Inferior parietal cortex (tissue), 1 donor: ENCODE data around the gene HMGCLL1.

ENCODE experiments used
- DNase-seq: peaks from one replicate; pipeline ENCODE4 v3.0.0-alpha.2; 2016; ENCODE audit errors: extremely low spot score

Gene HMGCLL1

GRCh38 chr6:55443238-55444134 lies 135.5 kb downstream of the HMGCLL1 start:
- DNase-seq = no peak

DNA sequence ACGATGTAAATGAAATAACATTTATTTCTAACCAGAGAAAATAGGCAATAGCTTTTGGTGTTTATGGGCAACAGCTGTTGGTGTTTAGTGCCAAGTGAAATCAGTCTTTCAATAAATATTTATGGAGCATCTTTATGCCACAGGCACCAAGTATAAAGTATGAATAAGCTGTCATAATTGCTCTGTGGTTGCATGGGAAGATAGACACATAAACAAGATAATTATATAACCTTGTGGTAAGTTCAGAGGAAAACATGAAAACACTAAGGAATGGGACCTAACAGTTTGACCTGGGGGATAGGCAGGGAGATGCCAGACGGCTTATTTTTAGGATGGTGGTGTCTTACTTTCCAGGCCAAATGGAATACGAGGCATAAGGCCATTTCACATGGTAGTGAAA lies 140.8 kb downstream of the HMGCLL1 start:
- DNase-seq = no peak

GRCh38 chr6:55437141-55437540 lies 141.9 kb downstream of the HMGCLL1 start:
- no peak for DNase-seq

DNA sequence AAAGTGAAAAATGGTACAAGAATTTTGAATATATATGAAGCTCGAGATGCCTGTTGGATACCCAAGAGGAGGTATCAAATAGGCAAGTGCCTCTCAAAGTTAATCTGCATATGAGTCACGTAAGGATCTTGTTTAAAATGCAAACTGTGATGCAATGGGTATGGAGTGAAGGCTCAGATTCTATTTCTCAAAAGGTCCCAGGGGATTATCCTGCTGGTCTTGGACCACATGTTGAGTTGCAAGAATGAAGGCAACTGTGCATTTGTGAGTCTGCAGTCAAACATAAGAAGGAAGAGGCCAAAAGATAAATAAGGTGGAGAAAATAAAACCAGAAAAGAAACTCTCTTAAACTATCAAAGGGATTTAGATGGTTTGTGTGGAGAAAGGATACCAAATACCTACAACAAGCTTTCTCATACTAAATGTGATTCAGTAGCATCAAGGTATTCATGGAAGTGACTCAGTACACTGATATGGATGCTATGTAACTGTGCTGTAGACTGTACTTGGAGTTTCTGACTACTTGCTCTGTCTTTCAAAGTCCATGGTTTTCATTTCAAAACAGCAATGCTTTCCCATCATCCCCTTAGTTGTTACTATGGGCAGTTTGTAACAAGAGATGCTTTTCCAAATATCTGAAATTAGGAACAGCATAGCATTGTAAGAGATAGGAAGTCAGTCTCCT lies 145.4 kb downstream of the HMGCLL1 start:
- no peak for DNase-seq

DNA sequence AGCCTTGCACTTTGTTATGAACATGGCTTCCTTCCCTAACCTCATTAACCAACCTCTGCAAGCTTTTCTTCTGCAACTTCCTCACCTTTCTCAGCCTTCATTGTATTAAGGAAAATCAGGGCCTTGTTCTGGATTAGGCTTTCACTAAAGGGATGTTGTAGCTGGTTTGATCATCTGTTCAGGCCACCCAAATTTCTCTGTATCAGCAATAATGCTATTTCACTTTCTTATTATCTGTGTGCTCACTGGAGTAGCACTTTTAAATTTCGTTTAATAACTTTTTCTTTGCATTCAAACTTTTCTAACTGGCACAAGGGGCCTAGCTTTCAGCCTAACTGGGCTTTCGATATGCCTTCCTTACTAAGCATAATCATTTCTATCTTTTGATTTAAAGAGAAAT lies 155.1 kb downstream of the HMGCLL1 start:
- no peak for DNase-seq

DNA sequence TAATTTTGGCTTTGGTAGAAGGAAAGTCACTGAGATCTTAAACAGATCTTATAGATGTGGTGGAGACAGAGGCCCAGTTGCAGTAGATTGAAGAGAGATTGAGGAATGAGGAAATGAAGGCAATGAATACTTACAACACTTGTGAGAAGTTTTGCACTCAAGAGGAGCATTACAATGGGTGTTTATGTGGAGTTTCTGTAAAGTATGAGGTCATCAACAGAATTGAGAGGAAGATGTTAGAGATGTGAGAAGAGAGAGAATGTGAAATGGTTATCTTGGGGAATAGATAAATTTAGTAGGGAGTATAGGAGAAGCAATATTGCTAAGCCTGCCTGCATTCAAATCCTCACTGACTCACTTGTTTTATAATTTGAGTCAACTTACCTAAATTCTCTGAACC lies 168.3 kb downstream of the HMGCLL1 start:
- no peak for DNase-seq

DNA sequence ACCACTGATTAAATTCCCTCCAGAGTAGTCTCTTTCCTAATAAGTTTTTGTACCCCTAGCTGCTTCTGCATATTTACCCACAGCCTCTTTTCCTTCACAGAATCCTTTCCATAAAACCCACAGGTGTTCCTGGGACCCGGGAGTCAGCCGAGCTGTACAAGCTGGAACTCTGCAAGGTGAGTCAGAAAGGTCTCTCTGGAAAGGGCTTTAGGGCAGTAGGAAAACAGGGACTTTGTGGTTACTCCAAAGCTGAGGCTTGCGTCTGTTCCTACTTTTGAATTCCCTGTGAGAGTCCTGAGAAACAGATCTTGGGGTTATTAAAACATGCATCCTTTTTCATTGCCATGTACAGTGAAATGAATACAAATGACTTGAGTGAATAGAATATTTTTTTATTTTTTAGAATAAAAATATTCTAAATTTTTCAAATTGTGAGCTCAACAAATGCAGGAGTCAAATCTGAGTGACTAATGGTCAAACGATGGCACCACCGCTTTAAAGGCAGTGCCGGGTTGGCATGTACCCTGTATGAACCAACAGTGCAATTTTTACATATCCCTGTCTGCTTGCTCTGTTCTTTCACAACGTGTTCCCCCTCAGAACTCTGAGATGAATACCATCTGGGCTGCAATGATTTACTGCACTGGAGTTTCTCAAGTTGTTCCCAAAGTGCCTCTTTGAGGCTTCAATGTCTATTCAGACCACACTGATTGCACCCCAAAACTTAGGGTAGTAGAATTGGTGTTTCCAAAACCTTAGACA lies 173.3 kb downstream of the HMGCLL1 start:
- no peak for DNase-seq

DNA sequence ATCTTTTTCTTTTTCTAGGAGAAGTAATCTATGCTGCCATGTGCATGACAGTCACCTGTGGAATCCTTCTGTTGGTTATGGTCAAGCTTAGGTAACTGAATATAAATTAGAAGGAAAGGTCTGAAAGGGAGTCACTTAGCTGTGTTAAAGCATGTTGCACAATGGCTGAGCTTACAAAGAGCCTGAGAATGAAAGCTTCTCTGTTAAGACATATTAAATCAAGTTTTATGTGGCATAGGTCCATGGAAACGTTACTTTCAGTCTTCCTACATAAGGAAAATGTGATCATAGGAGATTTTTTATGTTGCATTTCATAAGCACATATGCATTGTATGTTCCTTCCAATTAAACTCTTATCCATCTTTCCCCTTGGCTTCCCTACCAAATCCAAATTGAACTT lies 179.6 kb downstream of the HMGCLL1 start:
- DNase-seq = no peak

DNA sequence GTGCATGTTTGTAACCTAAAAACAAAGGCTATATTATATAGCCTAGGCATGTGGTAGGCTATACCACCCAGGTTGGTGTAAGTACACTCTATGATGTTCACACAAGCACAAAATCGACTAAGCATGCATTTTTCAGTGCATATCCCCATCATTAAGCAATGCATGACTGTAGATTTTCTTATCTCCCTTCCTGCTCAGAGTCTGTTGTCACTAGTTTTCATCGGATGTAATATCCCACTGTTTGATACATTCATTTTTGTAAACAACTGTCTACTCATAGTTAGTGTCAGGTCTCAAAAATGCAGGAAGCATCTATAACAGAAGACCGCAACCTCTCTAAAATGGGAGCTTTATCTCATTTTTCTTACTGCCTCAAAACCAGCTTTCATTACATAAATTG lies 181.0 kb downstream of the HMGCLL1 start:
- DNase-seq = no peak

DNA sequence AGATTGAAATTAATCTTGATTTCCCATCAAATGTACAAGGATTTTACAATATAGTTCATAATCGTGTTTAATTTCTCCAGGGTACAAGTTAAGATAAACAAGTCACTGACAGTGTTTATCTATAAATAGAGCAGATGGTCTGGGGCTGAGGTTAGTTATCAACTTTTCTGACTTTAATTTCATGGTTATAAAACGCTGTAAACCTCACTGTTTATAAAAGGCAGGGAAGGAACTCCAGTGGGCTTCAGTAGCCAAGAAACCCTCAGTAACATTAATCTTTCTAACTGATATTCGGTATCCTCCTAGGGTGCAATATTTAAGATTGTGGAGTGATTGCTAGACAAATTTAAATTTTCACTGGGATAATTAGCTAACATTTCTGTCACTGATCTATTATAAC lies 183.1 kb downstream of the HMGCLL1 start:
- no peak for DNase-seq

GRCh38 chr6:55388211-55388610 lies 190.8 kb downstream of the HMGCLL1 start:
- no peak for DNase-seq
